ENCODE results near the gene ZNF232.
"Not testable (repeated sequence)": the region's sequence is repeated elsewhere in the genome, so short reads cannot be mapped to it uniquely, and the experiment has no call there.

ZNF232 gene

GRCh38 chr17:5136580-5137412 lies 25.1 kb upstream of the ZNF232 start:
- not testable (repeated sequence) for DNase-seq; H3K79me1 ChIP-seq (ENCODE audit: low read length); H3K27ac ChIP-seq (ENCODE audit: low read depth, low read length); H3K4me2 ChIP-seq (ENCODE audit: low read length); H3K14ac ChIP-seq (ENCODE audit: low read length); H2BK12ac ChIP-seq (ENCODE audit: low read length); H4K12ac ChIP-seq (ENCODE audit: low read depth, low read length); H2BK5ac ChIP-seq (ENCODE audit: low read depth, low read length, poor library complexity); H2AFZ ChIP-seq (ENCODE audit: insufficient read depth, low read length, poor library complexity); H3K4ac ChIP-seq (ENCODE audit: low read depth, low read length); H4K8ac ChIP-seq (ENCODE audit: low read depth, low read length); H3K9ac ChIP-seq (ENCODE audit: low read length); H3K36me3 ChIP-seq (ENCODE audit: control insufficient read depth in 1 of 2, insufficient read depth in 2 of 2, low read length in 2 of 2); H3K23ac ChIP-seq (ENCODE audit: low read length); H2AK5ac ChIP-seq (ENCODE audit: low read length); H3K27me3 ChIP-seq (ENCODE audit: insufficient read depth, low read length); H3K4me1 ChIP-seq (ENCODE audit: control insufficient read depth in 1 of 2, insufficient read depth in 2 of 2, low read length in 2 of 2); H3K79me2 ChIP-seq (ENCODE audit: control insufficient read depth, insufficient read depth, low read length, poor library complexity); H3K18ac ChIP-seq (ENCODE audit: low read length); H3K4me3 ChIP-seq (ENCODE audit: low read depth, low read length); H4K91ac ChIP-seq (ENCODE audit: low read depth, low read length); H2BK120ac ChIP-seq (ENCODE audit: insufficient read depth, low read length, poor library complexity)
- WGBS (ENCODE audit: extremely low coverage, insufficient coverage, insufficient read length) = no CpG with 5 or more reads among the region's 14 CpGs
- peaks cover 14% of the 10 kb centered on the region for H3K9me3 ChIP-seq (ENCODE audit: insufficient read depth, low read depth, low read length)

GRCh38 chr17:5135726-5136579 lies 24.3 kb upstream of the ZNF232 start:
- peaks cover 14% of the 10 kb centered on the region for H3K9me3 ChIP-seq (ENCODE audit: insufficient read depth, low read depth, low read length)
- H4K91ac ChIP-seq (ENCODE audit: low read depth, low read length) = no peak overlapping the region
- no peak overlapping the region for H2BK12ac ChIP-seq (ENCODE audit: low read length)
- H3K79me1 ChIP-seq (ENCODE audit: low read length) = no peaks in the 10 kb centered on the region
- DNase-seq = no peak
- no peak overlapping the region for H3K4me3 ChIP-seq (ENCODE audit: low read depth, low read length)
- no peaks in the 10 kb centered on the region for H3K27me3 ChIP-seq (ENCODE audit: insufficient read depth, low read length)
- no peak overlapping the region for H4K12ac ChIP-seq (ENCODE audit: low read depth, low read length)
- H2BK120ac ChIP-seq (ENCODE audit: insufficient read depth, low read length, poor library complexity) = no peak overlapping the region
- WGBS (ENCODE audit: extremely low coverage, insufficient coverage, insufficient read length) = no CpG with 5 or more reads among the region's 14 CpGs
- no peak overlapping the region for H3K23ac ChIP-seq (ENCODE audit: low read length)
- no peak overlapping the region for H4K8ac ChIP-seq (ENCODE audit: low read depth, low read length)
- no peaks in the 10 kb centered on the region for H3K4me1 ChIP-seq (ENCODE audit: control insufficient read depth in 1 of 2, insufficient read depth in 2 of 2, low read length in 2 of 2)
- no peak overlapping the region for H2AFZ ChIP-seq (ENCODE audit: insufficient read depth, low read length, poor library complexity)
- no peak overlapping the region for H3K18ac ChIP-seq (ENCODE audit: low read length)
- no peak overlapping the region for H2BK5ac ChIP-seq (ENCODE audit: low read depth, low read length, poor library complexity)
- no peak overlapping the region for H3K14ac ChIP-seq (ENCODE audit: low read length)
- no peak overlapping the region for H3K9ac ChIP-seq (ENCODE audit: low read length)
- H3K79me2 ChIP-seq (ENCODE audit: control insufficient read depth, insufficient read depth, low read length, poor library complexity) = no peaks in the 10 kb centered on the region
- H3K4me2 ChIP-seq (ENCODE audit: low read length) = no peak overlapping the region
- no peaks in the 10 kb centered on the region for H3K36me3 ChIP-seq (ENCODE audit: control insufficient read depth in 1 of 2, insufficient read depth in 2 of 2, low read length in 2 of 2)
- H2AK5ac ChIP-seq (ENCODE audit: low read length) = no peak overlapping the region
- H3K27ac ChIP-seq (ENCODE audit: low read depth, low read length) = no peak overlapping the region
- no peak overlapping the region for H3K4ac ChIP-seq (ENCODE audit: low read depth, low read length)

GRCh38 chr17:5135131-5135712 lies 23.5 kb upstream of the ZNF232 start:
- not testable (repeated sequence) for H3K27me3 ChIP-seq (ENCODE audit: insufficient read depth, low read length); DNase-seq
- WGBS (ENCODE audit: extremely low coverage, insufficient coverage, insufficient read length) = no CpG with 5 or more reads among the region's 8 CpGs

GRCh38 chr17:5134571-5134970 lies 22.9 kb upstream of the ZNF232 start:
- not testable (repeated sequence) for H3K23ac ChIP-seq (ENCODE audit: low read length); H3K18ac ChIP-seq (ENCODE audit: low read length); H2BK120ac ChIP-seq (ENCODE audit: insufficient read depth, low read length, poor library complexity); H2AK5ac ChIP-seq (ENCODE audit: low read length); H3K4me2 ChIP-seq (ENCODE audit: low read length); H2BK5ac ChIP-seq (ENCODE audit: low read depth, low read length, poor library complexity); H3K36me3 ChIP-seq (ENCODE audit: control insufficient read depth in 1 of 2, insufficient read depth in 2 of 2, low read length in 2 of 2); H4K91ac ChIP-seq (ENCODE audit: low read depth, low read length); H3K27ac ChIP-seq (ENCODE audit: low read depth, low read length); DNase-seq; H4K8ac ChIP-seq (ENCODE audit: low read depth, low read length); H3K27me3 ChIP-seq (ENCODE audit: insufficient read depth, low read length); H2AFZ ChIP-seq (ENCODE audit: insufficient read depth, low read length, poor library complexity); H3K4me1 ChIP-seq (ENCODE audit: control insufficient read depth in 1 of 2, insufficient read depth in 2 of 2, low read length in 2 of 2); H3K79me1 ChIP-seq (ENCODE audit: low read length); H4K12ac ChIP-seq (ENCODE audit: low read depth, low read length); H3K79me2 ChIP-seq (ENCODE audit: control insufficient read depth, insufficient read depth, low read length, poor library complexity); H3K9ac ChIP-seq (ENCODE audit: low read length); H3K14ac ChIP-seq (ENCODE audit: low read length); H3K4ac ChIP-seq (ENCODE audit: low read depth, low read length); H2BK12ac ChIP-seq (ENCODE audit: low read length)
- peaks cover 14% of the 10 kb centered on the region for H3K9me3 ChIP-seq (ENCODE audit: insufficient read depth, low read depth, low read length)
- peak overlapping the region; percentile 17 for H3K4me3 ChIP-seq (ENCODE audit: low read depth, low read length)
- no CpG with 5 or more reads among the region's 11 CpGs for WGBS (ENCODE audit: extremely low coverage, insufficient coverage, insufficient read length)

More at GRCh38 chr17:5135131-5135712, 23.5 kb upstream of the ZNF232 start:
- H3K23ac ChIP-seq (ENCODE audit: low read length); H2BK120ac ChIP-seq (ENCODE audit: insufficient read depth, low read length, poor library complexity); H3K36me3 ChIP-seq (ENCODE audit: control insufficient read depth in 1 of 2, insufficient read depth in 2 of 2, low read length in 2 of 2); H2AFZ ChIP-seq (ENCODE audit: insufficient read depth, low read length, poor library complexity); H2AK5ac ChIP-seq (ENCODE audit: low read length); H3K27ac ChIP-seq (ENCODE audit: low read depth, low read length); H4K12ac ChIP-seq (ENCODE audit: low read depth, low read length); H3K14ac ChIP-seq (ENCODE audit: low read length); H3K9ac ChIP-seq (ENCODE audit: low read length); H3K79me2 ChIP-seq (ENCODE audit: control insufficient read depth, insufficient read depth, low read length, poor library complexity); H3K4me3 ChIP-seq (ENCODE audit: low read depth, low read length); H3K18ac ChIP-seq (ENCODE audit: low read length); H2BK5ac ChIP-seq (ENCODE audit: low read depth, low read length, poor library complexity); H2BK12ac ChIP-seq (ENCODE audit: low read length); H4K91ac ChIP-seq (ENCODE audit: low read depth, low read length); H3K79me1 ChIP-seq (ENCODE audit: low read length); H3K4me2 ChIP-seq (ENCODE audit: low read length); H3K4ac ChIP-seq (ENCODE audit: low read depth, low read length); H4K8ac ChIP-seq (ENCODE audit: low read depth, low read length); H3K4me1 ChIP-seq (ENCODE audit: control insufficient read depth in 1 of 2, insufficient read depth in 2 of 2, low read length in 2 of 2): not testable (repeated sequence)
- peaks cover 14% of the 10 kb centered on the region for H3K9me3 ChIP-seq (ENCODE audit: insufficient read depth, low read depth, low read length)
